Activated naive CD8-positive, alpha-beta T cell treated with anti-CD3 and anti-CD28 coated beads, Interleukin-2, amount 50 U/mL, for 24 hours (primary cell): ENCODE results near the gene BIRC5.

ENCODE experiments used
- ATAC-seq: fragments of 150-1000 bp; cut with Tn5 transposase; one replicate; pipeline ENCODE4 v1.10.0; 2021
- DNase-seq: peaks from one replicate; pipeline ENCODE4 v3.0.0; 2021
- H3K27ac Mint-ChIP-seq: one replicate; pipeline ENCODE4 v1.8.0; 2021; ENCODE audit warnings: mild to moderate bottlenecking, mixed read lengths
- H3K27me3 Mint-ChIP-seq: one replicate; pipeline ENCODE4 v1.8.0; 2021; ENCODE audit warnings: mixed read lengths
- H3K36me3 Mint-ChIP-seq: one replicate; pipeline ENCODE4 v1.8.0; 2021; ENCODE audit warnings: low read depth, mixed read lengths
- H3K4me1 Mint-ChIP-seq: one replicate; pipeline ENCODE4 v1.8.0; 2021; ENCODE audit warnings: mixed read lengths
- H3K4me3 Mint-ChIP-seq: one replicate; pipeline ENCODE4 v1.8.0; 2021; ENCODE audit warnings: mild to moderate bottlenecking, moderate library complexity, mixed read lengths
- H3K9me3 Mint-ChIP-seq: one replicate; pipeline ENCODE4 v1.8.0; 2021; ENCODE audit warnings: mixed read lengths

BIRC5 gene

GRCh38 chr17:78263063-78263735, 49.1 kb downstream of the BIRC5 start:
- Mint-ChIP-seq H3K27me3 (no peaks in the 10 kb centered on the region), H3K9me3 (no peaks in the 10 kb centered on the region), H3K27ac (no peak overlapping the region), H3K4me3 (no peak overlapping the region), H3K4me1 (peaks cover 17% of the 10 kb centered on the region), H3K36me3 (no peaks in the 10 kb centered on the region)
- DNase-seq (no peak), ATAC-seq (no peak)

DNA sequence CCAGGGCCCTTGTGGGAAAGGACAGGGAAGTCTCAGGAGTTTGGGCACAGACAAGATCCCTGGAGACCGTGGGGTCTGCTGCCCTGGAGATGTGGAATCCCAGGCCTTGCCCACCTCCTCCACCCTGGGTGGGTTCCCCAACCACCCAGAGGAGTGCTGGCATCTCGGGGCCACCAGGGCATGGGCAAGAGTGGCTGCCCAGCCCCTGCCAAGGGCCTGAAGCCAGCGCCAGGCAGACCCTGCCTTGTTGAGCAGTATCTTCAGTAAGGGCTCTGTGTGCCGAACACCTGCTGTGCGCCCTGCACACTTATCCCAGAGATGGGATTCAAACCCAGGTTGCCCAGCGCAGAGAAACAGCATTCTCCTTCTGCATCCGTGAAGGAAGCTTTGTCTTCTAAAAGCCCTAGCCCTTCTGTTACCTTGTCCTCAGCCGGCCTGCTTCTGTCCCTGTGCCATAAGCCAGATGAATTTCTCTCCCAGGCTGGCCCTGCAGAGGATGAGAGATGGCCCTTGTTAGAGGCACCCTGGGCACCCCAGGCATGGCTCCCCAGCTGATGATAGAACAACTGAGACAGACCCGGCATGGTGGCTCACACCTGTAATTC, 49.8 kb downstream of the BIRC5 start:
- Mint-ChIP-seq H3K27me3 (no peaks in the 10 kb centered on the region), H3K4me1 (peaks cover 16% of the 10 kb centered on the region), H3K4me3 (no peak overlapping the region), H3K36me3 (no peaks in the 10 kb centered on the region), H3K9me3 (no peaks in the 10 kb centered on the region), H3K27ac (no peak overlapping the region)
- ATAC-seq (no peak), DNase-seq (no peak)

DNA sequence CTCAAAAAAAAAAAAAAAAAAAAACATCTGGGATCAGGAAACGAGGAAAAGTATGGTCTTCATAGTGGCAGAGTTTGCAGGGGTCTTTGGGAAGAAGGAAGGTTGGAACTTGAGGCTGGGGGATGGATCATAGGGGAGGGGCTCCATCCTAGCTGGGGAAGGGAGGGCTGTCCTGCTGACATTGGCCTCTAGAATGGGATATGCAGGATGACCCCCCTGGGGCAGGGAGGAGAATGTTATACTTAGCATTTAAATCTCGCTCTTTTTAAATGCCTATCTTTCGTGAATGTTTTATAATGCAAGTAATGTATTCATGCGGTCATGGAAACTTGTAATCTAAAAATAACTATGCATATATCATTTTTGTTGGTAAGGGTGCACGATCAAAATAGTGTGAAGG, 50.5 kb downstream of the BIRC5 start:
- Mint-ChIP-seq H3K4me1 (peaks cover 14% of the 10 kb centered on the region), H3K9me3 (no peaks in the 10 kb centered on the region), H3K27me3 (no peaks in the 10 kb centered on the region), H3K27ac (no peak overlapping the region), H3K4me3 (no peak overlapping the region), H3K36me3 (no peaks in the 10 kb centered on the region)
- ATAC-seq (no peak), DNase-seq (no peak)

DNA sequence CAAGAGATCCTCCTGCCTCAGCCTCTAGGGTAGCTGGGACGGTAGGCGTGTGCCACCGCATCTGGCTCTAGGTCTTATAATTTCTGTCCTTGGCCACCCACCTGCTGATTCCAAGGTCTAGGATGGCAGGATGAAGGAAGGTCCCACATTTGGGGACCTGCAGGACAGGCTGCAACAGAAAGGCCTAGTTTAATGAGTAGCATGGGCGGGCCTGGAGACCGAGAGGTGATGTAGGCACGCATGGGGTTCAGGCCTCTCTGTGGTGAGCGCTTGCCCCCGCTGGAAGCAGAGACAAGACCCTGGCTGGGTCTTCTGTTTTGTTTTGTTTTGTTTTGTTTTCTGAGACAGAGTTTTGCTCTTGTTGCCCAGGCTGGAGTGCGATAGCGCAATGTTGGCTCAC, 51.1 kb downstream of the BIRC5 start:
- Mint-ChIP-seq H3K27ac (no peak overlapping the region), H3K9me3 (no peaks in the 10 kb centered on the region), H3K27me3 (no peaks in the 10 kb centered on the region), H3K36me3 (no peaks in the 10 kb centered on the region), H3K4me1 (peaks cover 12% of the 10 kb centered on the region), H3K4me3 (no peak overlapping the region)
- DNase-seq (no peak), ATAC-seq (no peak)

- peaks cover 9% of the 10 kb centered on the region for H3K4me1 Mint-ChIP-seq
- no peak overlapping the region for H3K27ac Mint-ChIP-seq
- no peak overlapping the region for H3K4me3 Mint-ChIP-seq
- no peak for ATAC-seq
- H3K27me3 Mint-ChIP-seq: no peaks in the 10 kb centered on the region
- no peaks in the 10 kb centered on the region for H3K36me3 Mint-ChIP-seq
- DNase-seq: no peak
- H3K9me3 Mint-ChIP-seq: no peaks in the 10 kb centered on the region
Measured at GRCh38 chr17:78266231-78266631, 52.2 kb downstream of the BIRC5 start.

DNA sequence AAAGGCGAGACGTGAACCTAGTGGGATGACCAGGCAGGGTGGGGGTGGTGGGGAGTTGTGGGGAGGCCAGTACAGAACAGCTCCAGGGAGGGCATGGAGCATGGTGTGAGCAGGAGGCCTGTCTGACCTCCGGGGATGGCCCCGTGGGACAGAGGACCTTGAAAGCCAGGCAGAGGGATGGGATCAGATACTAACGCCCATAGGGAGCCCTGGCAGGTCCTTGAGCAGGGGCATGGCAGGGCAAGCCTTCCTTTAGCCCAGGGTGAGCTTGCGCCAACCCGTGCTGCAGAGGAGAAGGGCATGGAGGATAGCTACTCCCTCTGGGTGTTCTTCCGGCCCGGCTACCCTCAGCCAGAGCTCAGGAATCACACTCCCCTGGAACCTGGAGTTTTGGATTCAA, 52.7 kb downstream of the BIRC5 start:
- Mint-ChIP-seq H3K4me3 (no peak overlapping the region), H3K36me3 (no peaks in the 10 kb centered on the region), H3K4me1 (peaks cover 14% of the 10 kb centered on the region), H3K27me3 (no peaks in the 10 kb centered on the region), H3K27ac (no peak overlapping the region), H3K9me3 (no peaks in the 10 kb centered on the region)
- DNase-seq (no peak), ATAC-seq (no peak)

- Mint-ChIP-seq H3K27ac (no peak overlapping the region), H3K4me1 (peaks cover 19% of the 10 kb centered on the region), H3K27me3 (no peaks in the 10 kb centered on the region), H3K9me3 (no peaks in the 10 kb centered on the region), H3K36me3 (no peaks in the 10 kb centered on the region), H3K4me3 (no peak overlapping the region)
- ATAC-seq (no peak), DNase-seq (no peak)
Measured at GRCh38 chr17:78267253-78268073, 53.4 kb downstream of the BIRC5 start.

GRCh38 chr17:78268191-78268874, 54.3 kb downstream of the BIRC5 start:
- H3K27ac Mint-ChIP-seq: no peak overlapping the region
- ATAC-seq (no peak), DNase-seq (no peak)
- no peaks in the 10 kb centered on the region for H3K36me3 Mint-ChIP-seq
- H3K27me3 Mint-ChIP-seq: no peaks in the 10 kb centered on the region
- H3K4me3 Mint-ChIP-seq: no peak overlapping the region
- peaks cover 18% of the 10 kb centered on the region for H3K4me1 Mint-ChIP-seq
- H3K9me3 Mint-ChIP-seq: no peaks in the 10 kb centered on the region

DNA sequence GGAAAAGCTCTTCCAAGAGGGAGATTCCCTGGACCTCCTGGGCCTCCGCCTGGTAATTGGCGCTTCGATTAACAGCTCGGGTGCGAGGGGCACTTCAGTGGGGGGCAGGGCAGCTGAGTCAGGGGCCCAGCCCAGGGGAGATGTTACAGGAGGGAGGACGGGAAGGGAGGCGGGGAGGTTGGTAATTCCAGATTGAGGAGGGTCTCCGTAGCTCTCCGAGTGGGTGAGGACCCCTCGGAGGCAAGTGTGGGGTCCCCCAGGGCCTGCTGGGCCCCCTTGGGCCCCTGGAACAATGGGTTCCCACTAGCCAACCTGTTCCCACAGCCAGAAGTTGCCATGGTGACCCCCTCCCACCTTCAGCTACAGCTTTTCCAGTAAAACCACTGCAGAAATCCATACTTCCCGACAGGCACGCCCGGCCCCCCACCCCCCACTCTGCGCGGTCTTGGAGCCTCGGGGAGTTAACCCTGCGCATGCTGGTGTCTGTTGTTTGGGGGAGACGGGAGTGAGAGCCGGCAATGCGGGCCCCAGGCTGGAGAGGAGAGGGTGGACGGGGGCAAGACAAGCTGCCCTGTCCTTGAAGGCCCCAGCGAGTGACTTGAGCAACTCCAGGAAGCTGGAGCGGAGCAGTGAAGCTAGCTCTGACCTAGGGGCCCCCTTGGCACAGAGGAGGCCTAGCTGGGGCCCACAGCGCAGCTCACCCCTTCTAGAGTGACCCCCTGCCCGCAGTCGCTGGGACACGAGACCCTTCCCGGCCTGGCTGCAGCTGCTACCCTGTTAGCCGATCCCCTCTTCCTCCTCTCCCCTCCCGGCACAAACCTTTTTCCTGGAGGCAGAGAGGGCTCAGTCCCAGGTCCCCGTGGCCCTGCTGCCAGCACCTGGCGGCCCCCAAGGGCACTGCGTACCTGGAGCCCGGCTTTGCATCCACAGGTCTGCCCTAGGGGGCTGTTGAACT, 55.2 kb downstream of the BIRC5 start:
- no peak for ATAC-seq
- DNase-seq: no peak
- H3K27me3 Mint-ChIP-seq: no peaks in the 10 kb centered on the region
- no peak overlapping the region for H3K4me3 Mint-ChIP-seq
- peaks cover 18% of the 10 kb centered on the region for H3K4me1 Mint-ChIP-seq
- H3K36me3 Mint-ChIP-seq: no peaks in the 10 kb centered on the region
- no peak overlapping the region for H3K27ac Mint-ChIP-seq
- no peaks in the 10 kb centered on the region for H3K9me3 Mint-ChIP-seq

GRCh38 chr17:78269955-78270381, 55.9 kb downstream of the BIRC5 start:
- ATAC-seq (no peak), DNase-seq (no peak)
- no peaks in the 10 kb centered on the region for H3K36me3 Mint-ChIP-seq
- H3K4me3 Mint-ChIP-seq: no peak overlapping the region
- no peak overlapping the region for H3K27ac Mint-ChIP-seq
- no peaks in the 10 kb centered on the region for H3K9me3 Mint-ChIP-seq
- H3K27me3 Mint-ChIP-seq: no peaks in the 10 kb centered on the region
- peaks cover 16% of the 10 kb centered on the region for H3K4me1 Mint-ChIP-seq

GRCh38 chr17:78271419-78272170, 57.5 kb downstream of the BIRC5 start:
- H3K9me3 Mint-ChIP-seq: no peaks in the 10 kb centered on the region
- no peak for ATAC-seq
- no peak for DNase-seq
- no peak overlapping the region for H3K27ac Mint-ChIP-seq
- H3K4me3 Mint-ChIP-seq: no peak overlapping the region
- H3K4me1 Mint-ChIP-seq: peaks cover 16% of the 10 kb centered on the region
- no peaks in the 10 kb centered on the region for H3K36me3 Mint-ChIP-seq
- H3K27me3 Mint-ChIP-seq: no peaks in the 10 kb centered on the region

DNA sequence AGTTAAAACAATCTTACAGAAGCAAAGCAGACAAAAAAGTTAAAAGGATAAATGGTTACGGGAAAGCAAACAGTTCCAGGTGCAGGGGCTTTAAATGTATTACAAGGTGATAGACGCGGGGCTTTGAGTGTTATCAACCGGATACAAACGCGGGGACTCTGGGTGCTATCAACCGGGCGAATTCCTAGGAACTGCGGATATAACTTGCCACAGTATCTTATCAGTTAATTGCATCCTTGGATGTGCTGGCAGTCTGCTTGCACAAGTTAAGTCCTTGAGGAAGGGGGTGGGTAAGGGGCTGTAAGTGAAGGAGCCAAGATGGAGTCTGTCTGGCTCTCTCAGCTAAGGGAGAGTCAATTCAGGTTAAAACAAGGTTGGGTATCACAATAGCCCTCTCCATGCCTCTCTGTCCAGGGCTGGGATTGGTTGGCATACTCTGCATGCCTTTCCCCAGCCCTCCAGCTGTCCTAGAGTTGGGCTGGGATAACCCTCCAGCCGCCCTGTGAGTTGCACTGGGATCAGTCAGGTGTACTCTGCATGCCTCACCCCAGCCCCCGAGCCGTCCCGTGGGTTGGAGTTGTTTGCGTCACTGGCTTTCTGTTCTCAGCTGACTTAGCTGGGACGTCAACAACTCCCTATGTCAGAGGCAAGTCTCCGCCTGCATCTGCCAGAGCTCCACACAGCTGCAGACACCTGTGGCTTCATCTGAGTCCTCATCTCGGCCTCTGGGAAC, 58.3 kb downstream of the BIRC5 start:
- no peaks in the 10 kb centered on the region for H3K9me3 Mint-ChIP-seq
- peak; percentile 58 for ATAC-seq
- no peaks in the 10 kb centered on the region for H3K36me3 Mint-ChIP-seq
- H3K27me3 Mint-ChIP-seq: no peaks in the 10 kb centered on the region
- peaks cover 16% of the 10 kb centered on the region for H3K4me1 Mint-ChIP-seq
- H3K27ac Mint-ChIP-seq: no peak overlapping the region
- DNase-seq: peak; percentile 49
- H3K4me3 Mint-ChIP-seq: no peak overlapping the region

DNA sequence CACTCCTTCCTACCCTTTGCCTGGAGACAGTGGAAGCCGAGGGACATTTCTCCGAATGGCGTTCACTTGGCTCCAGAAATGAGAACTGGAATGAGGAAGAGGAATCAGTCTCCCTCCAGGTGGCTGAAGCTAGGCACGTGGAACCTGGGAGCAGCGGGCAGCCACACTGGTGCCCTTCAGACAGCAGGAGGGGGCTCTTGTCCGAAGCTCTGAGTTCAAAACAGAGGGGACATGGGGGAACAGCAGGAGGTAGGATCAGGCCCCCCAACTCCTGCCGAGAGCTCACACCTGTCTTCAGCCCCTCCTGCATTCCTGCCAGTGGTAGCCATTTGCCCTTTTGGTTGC, 58.8 kb downstream of the BIRC5 start:
- Mint-ChIP-seq H3K36me3 (no peaks in the 10 kb centered on the region), H3K9me3 (no peaks in the 10 kb centered on the region), H3K27ac (no peak overlapping the region), H3K4me3 (no peak overlapping the region), H3K27me3 (no peaks in the 10 kb centered on the region), H3K4me1 (peaks cover 16% of the 10 kb centered on the region)
- DNase-seq (no peak), ATAC-seq (no peak)
